A172 (cell line): ENCODE results near the gene VRK2. TPM values are rescaled to one million over a fixed set of nuclear protein-coding genes. Genes with fewer than 3 reads are reported as not detected.

Experiments
- DNase-seq: peaks from one replicate; pipeline ENCODE4 v3.0.0-alpha.2; 2015; ENCODE audit warnings: low spot score
- total RNA-seq: library from RNA; depleted of rRNA; stranded (reverse); fragments of >200 nt; shearing (Covaris generic); gene quantifications from 2 replicates; pipeline ENCODE4 v1.2.3, GENCODE V29; 2014; rRNA removed

Gene VRK2
- total RNA-seq = 0.19 TPM in 1 of 2 replicates, not detected in the other

DNA sequence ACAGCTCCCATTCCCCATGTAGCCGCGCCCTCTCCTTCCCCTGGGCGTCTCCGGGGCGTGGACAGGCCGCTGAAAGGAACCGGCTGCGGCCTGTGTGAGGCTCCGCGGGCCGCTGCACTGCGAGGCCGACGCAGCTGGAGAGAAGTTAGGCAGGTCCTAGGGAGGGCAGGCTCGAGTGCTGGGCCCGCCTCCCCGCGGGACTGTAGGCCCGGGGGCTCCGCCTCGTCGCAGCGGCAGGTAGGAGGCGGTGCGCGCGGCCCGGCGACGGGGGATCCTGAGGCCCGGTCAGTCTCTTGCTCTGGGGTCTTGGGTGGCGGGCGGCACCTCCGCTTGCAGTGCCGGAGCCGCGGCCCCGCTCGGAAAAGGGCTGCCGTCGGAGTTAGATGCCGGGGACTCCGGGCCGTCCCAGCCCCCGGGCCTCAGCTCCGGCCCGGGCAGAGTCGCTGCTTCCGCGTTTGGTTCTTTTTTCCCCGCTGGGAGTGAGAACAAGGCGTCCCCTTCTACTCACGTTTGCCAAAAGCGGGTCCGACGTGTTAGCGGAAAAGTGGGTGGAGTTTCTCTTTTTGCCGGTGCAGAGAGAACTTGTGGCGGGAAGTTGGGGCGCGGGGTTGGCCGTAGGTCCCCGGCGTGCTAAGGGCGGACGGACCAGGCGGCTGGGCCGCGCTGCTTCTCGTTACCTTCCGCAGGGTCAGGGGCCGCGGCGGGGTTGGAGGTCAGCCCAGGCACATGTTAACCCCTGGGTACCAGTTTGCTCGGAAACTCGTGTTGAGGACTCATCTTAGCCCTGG, at the start of gene VRK2:
Gene VRK2 (plus strand): TSS at position 222 of the 788 bp plus-strand sequence. CDS start 2,026 bp downstream, outside the sequence.
- DNase-seq = no peak

DNA sequence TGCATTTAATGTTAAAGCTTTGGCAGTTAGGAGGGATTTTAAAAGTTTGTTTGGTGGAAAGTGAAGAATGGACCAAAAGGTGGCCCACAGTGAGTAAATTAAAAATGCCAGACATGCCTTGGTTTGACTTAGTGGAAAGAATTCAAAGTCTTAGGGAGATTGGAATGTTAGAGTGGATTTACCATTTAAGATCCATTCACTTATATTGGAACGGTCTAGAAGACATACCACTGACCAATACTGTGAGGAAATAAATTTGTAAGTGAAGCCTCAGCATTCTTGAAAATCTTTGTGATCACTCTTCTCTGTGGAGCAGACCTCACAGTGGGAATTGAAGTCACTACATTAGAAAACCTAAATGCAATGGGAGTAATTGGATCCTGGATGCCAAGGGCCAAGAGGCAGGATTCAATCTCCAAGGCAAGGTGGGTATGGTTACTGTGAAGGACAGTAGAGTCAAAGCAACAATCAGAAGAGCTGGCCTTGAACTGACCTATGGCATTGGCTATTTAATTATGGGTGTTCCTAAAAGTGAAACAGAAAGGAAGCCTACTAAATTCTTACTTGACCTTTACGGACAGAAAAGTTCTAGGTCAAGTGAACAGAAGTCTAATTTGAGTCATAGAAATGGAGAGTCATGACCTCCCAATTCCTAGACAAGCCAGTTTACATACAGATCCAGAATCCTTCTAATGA, 40.2 kb upstream of the VRK2 start:
- DNase-seq = no peak

DNA sequence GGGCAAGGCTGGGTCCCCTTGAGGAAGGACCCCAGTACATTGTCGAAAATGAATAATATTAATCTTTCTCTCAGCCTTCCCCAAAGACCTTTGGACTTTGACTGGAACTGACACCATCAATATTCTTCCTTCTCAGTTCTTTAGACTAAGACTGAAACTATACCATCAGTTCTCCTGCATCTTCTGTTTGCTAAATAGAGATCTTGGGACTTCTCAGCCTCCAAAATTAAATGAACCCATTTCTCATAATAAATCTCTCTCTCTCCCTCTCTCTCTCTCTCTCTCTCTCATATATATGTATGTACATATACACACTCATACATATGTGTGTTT, 39.7 kb upstream of the VRK2 start:
- no peak for DNase-seq

DNA sequence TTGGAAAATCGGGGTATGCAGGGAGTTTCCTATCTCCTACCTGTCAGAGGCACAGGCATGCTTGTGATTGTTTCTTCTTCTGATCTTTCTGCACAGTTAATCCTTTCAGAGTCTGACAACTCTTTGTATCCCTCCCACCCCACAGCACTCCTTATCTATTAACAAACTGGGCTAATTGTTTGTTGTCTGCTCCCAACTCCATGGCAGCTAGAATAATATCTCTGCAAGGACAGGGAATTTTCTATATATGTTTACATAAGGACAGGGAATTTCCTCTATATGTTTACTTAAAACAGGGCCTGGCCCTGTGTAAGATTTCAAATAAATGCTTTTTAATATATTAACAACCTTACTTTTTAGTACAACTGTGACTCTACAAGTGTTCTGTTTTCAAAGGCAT, 36.0 kb upstream of the VRK2 start:
- DNase-seq = no peak

DNA sequence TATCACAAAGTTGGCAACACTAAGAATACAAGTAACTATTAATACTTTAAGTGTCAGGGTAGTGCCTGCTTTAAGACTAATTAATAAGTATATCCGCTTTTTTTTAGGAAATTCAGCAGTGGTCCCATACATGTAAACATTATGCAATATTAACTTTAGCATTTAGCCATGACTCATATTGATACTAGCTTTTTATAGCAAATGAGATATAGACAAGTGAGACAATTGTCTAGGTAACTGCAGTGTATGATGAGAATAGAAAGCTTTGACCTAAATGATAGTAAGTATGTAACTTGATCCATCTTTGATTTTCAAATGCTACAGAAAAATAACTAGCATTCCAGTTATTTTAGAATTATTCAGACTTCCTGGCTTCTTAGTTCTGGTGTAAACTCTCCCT, 27.4 kb upstream of the VRK2 start:
- DNase-seq = no peak

DNA sequence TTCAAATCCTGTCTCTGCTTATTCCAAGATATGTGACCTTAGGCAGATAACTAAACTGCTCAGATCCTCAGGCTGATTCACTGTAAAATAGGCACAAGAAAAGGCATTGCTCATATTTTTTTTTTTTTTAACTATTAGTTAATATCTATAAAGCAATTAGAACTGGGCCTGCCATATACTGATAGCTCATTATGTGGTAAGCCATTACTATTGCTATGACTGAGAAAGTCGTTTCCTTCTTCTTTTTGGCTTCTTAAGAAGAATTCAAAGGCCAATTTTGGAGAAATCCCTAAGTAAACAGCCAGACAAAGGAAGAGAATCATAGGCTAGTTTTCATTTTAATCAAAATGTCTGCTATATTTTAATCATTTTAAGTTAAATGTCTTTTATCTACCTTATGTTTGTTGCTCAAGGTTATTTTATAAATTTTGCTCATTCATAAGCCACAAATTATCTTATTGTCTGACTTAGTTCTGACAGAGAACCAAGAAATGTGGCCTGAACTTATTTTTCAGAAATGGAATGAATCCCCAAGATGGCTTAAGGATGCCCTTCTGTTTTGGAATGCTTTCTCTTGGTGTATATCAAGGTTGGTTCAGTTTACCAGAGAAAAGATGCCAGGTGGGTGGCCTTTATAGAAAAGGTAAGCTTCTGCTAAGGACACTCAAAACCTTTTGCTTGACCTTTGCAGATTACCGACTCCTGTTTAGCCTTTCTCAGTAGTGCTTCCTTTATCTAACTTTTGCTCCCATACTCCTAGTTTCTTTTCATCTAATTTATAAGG, 21.3 kb upstream of the VRK2 start:
- no peak for DNase-seq

DNA sequence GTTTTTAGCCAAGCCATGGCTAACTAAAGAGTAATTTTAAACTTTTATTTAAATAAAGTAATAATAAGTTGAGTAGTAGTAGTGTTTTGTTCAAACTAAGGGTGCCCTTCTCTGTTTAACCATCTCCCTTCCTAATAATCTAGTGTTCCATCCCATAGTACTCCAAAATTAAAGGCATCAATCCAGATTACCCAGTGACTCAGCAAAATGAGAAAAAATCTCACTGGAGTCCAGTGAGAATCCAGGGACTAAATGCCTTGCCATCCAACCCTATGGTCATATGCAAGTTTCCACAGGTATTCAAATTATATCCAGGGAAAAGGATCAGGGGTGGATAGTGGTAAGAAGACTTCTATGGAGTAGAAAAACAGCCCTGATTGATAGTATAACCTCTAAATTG, 19.6 kb upstream of the VRK2 start:
- no peak for DNase-seq

DNA sequence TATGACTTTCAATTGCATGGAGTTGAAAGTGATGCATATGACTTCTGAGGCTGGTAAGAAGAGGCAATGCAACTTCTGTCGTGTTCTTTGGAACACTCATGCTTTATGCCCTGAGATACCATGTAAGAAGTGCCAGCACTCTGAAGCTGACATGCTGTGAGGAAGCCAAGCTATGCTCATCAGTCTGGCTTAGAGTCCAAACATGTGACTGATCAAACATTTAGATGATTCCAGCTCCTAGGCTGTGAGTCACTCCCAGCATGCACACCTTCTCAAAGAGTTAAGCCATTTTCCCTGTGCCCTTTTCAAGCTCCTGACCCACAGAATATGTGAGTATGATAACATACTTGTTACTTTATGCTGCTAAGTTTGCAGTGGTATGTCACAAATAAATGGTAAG, 15.8 kb upstream of the VRK2 start:
- peak; percentile 7 for DNase-seq

DNA sequence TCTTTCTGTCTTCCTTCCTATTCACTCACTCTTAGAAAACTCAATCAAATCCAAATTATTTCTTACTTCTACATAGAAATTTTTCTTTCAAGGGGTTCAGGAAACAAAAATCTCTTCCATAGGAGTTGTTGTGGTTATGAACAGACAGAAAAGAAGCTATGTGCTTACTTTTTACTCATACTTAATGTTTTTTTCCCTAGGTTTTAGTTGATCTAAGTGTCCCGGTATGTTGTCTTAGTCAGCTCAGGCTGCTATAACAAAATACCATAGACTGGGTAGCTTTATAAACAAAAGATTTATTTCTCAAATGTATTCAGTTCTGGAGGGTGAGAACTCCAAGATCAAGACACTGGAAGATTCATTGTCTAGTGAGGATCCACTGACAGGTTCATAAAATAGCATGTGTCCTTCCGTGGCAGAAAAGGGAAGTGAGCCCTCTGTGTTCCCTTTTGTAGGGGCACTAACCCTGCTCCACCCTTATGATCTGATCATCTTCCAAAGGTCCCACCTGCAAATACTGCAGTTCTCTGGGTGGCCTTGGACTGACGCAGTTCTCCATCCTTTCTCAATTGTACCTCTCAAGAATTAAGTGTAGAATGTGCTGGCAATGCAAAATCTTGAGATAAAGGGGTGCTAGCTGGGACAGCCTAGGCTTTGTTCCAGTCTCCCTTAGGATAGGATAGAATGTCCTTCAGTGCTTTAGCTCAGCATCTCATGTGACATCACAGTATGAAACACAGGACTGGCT, 14.4 kb upstream of the VRK2 start:
- no peak for DNase-seq

DNA sequence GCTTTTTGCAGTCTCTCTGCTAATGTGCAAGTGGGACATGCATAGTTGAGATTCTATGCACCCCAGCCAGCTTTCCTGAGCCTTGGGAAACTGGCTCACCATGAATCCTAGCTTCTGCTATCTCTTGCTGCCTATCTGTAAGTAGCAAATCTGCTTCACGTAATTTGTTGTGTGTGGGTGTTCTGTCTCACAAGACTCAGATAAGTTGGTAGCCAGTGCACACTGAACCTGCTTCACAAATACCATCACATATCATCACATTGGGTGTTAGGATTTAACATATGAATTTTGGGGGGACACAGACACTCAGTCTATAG, 13.9 kb upstream of the VRK2 start:
- no peak for DNase-seq

DNA sequence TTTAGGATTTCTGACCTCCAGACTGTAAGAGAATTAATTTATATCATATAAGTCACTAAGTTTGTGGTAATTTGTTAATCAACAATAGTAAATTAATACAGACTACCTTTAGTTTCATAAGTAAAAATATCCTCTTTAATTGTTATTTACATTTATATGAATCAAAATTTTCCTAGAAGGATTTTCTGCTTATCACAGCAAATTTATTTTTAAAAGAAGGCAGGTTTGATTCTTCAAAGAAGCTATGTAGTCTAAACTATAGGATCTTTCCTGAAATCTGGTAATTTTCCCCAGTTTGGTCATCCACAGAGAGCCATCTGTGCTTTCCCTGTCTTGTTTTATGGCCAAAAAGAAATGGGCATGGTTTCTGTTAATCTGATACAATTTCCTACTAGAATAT, 13.1 kb upstream of the VRK2 start:
- no peak for DNase-seq

DNA sequence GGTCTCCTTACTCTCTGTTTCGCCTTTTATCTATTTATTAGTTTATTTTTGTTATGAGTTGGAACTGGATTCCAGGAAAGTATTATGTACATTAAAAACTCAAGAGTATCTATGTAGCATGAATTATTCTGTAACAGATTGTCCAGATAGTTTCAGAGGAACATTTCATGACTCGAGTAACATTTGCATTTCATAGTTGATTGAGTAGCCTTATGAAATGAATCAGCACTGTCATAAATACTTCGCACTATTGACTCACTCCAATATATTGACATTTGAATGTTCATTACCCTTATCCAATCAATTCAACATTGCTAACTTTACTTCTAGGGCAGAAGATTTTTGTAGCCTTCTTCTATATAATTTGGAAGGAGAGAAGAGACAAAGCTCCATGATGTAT, 11.3 kb upstream of the VRK2 start:
- no peak for DNase-seq

DNA sequence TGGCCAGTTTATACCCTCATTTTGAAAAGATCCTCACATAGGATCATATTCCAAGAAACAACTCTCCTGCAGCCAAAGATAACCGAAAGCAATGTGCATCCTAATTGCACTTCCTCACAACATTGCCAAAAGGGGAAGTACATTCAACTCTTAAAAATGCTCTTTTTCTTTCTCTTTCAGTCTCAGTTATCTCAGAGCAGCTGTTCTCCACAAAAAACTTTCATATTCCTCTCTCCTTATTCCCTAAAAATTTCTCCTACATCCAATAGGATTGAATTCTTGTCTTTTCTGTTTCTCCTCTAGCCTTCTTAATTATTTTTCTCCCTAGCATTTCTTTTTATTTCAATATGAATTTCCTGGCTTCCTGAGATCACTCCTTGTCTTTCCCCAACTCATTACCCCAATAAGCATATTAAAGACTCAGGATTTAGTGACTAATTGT, 7.4 kb upstream of the VRK2 start:
- no peak for DNase-seq

DNA sequence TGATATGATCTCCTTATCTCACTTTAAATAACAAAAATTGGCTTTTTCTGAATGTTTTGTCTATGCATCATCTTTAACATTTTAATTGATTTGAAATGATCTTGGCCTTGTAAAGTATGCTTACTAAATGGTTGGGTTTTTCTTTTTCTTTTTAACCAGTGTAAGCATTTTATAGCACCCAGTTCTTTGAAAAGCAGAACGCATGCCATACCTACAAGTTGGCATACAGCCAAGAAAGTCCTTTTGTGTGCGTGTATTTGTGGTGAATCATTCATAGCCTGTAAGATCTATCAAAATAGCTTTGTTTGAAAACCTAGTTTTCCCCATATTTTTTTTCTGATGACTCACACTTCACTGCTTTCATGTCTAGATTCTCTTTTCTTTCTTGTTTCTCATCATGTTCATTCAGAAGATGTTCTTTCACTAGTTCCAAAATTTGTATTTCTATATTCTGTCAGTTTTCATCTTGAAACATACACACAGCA, 4.1 kb upstream of the VRK2 start:
- peak; percentile 76 for DNase-seq

DNA sequence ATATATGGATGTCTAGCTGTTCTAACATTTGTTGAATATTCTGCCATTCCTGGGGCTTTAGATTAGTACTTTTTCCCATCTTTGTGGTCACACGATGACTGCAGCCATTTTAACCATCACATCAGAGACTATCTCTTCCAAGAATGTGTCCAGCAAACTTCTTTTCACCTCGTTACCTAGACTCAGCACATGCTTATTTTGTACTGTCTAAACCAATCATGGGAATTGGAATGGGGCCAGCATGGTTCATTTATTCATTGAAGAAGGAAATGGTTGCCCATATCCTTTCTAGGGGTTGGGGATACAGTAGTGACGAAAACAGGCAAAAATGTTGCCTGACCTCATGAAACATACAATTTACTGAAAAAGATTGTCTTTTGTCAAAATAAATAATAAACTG, 2.5 kb upstream of the VRK2 start:
- DNase-seq = no peak

DNA sequence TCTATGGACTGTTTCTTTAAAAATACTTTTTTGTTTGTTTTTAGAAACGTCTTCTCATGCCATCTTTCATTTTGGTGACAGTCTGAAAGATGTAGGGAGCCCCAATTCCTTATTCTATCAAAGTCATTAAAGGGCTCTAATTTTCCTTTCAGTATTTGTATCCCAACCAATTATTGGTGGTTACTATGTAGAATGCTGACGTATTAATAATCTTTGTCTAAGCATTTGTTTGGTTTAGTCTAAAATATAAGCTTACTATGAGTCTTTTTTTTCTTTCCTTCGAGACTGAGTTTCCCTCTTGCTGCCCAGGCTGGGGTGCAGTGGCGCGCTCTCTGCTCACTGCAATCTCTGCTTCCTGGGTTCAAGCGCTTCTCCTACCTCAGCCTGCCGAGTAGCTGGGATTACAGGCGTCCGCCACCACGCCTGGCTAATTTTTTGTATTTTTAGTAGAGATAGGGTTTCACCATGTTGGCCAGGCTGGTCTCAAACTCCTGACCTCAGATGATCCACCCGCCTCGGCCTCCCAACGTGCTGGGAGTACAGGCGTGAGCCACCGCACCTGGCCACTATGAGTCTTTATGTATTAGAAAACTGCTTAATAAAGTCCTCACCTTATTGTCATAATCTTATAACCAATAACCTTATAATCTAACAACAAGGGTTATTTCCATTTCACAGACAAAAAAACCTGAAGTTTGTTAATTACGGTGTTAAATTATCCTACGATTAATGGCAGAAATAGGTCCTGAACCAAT, 849 bp upstream of the VRK2 start:
- no peak for DNase-seq

DNA sequence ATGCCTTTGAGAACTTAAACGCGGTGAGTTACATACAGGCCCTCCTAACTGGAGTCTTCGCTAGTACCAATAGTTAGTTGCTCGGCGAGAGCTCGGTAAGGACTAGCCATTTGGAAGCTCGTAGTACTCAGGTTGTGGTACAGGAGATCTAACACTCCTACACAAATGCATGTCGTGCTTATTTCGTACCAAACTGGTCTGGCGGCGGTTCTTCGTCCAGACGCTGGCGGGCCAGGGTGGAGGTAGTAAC, 346 bp upstream of the VRK2 start:
- no peak for DNase-seq

DNA sequence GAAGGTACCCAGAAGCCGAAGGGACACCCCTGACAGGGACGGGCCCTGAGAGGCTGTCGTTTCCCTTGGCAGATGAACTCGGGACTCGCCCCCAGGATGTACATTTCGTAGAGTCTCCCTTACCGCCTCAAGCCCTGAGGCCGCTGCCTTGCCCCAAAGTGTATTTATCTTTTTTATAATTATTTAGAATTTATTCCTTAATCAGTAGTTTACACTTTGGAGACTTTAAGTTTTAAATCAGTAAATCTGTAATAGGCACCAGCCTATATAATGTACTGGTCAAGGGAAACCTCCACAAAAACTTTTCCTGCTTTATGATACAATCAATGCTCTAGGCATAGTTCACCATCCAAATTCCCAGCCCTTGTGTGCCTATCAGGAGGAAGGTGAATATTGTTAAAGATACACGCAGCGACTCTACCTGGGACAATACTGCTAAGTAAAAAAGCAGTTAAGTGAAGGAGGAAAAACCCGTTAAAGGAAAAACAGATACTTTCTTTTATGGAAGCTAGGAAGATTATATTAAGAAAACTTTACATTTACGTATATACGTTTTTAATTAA, 848 bp downstream of the VRK2 start:
- DNase-seq = no peak

DNA sequence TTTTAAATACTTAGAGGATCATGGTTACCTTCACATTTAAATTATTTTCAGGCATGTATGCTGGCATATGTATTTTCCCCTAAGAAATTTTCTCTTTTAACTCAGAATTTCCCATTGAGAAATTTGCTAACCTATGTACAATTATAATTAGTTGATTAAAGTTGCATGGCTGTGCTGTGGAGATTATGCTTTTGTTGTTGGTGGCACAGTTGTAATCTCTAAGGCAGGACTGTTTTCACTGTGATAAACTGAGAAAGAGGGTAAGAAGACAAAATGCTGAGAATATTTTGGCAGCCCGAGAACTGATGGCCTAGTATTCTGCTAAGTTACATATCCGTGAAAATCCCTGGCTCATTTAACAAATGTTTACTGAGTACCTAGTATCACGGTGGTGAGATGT, 1.4 kb downstream of the VRK2 start:
- DNase-seq = no peak

DNA sequence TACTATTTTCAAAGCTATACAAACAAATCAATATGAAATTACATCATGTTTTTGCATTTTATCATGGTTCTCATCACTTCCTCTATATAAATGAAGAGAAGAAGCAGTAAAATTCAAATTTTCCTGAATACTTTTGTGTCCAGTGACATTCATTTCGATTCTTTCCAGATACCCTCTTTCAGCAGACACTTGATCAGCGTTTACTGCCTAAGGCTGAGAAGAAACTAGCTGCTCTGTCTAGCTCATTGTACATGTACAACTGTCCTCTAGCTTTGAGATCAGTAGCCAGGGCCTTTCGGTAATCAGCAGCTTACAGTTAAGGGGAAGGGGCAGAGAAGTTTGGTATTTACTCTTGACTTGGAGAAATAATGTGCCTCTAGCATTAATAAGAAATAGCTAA, 4.8 kb downstream of the VRK2 start:
- no peak for DNase-seq

DNA sequence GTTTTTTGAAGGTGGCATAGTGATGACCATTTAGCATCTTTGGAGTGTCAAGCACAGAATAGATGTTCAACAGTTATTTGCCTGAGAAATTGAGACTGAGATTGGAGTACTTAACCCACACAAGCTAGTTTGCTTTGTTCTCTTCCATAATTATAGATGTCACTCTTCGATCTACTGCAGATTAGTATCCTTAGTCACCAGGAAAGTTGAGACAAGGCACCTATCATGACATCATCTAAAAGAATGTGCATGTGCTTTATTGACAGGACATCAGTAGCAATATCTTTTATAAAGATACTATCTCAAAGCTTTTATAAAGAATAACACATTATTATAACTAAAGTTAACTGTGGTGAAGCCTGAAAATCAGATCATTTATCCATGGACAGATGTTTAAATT, 6.4 kb downstream of the VRK2 start:
- no peak for DNase-seq
